ENCODE data around the gene OXER1.

OXER1 gene, protein sequence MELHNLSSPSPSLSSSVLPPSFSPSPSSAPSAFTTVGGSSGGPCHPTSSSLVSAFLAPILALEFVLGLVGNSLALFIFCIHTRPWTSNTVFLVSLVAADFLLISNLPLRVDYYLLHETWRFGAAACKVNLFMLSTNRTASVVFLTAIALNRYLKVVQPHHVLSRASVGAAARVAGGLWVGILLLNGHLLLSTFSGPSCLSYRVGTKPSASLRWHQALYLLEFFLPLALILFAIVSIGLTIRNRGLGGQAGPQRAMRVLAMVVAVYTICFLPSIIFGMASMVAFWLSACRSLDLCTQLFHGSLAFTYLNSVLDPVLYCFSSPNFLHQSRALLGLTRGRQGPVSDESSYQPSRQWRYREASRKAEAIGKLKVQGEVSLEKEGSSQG

GRCh38 chr2:42764096-42764495 lies at the start of gene OXER1:
Gene OXER1, minus strand, starts transcription at chr2:42764135. Its CDS starts 73 bp downstream, at chr2:42764062.
- DNase-seq = no peak

- no peak for DNase-seq
Measured at GRCh38 chr2:42812899-42813479, 49.1 kb upstream of the OXER1 start.

- DNase-seq = peak; percentile 58
Measured at GRCh38 chr2:42810971-42811811, 47.3 kb upstream of the OXER1 start.

DNA sequence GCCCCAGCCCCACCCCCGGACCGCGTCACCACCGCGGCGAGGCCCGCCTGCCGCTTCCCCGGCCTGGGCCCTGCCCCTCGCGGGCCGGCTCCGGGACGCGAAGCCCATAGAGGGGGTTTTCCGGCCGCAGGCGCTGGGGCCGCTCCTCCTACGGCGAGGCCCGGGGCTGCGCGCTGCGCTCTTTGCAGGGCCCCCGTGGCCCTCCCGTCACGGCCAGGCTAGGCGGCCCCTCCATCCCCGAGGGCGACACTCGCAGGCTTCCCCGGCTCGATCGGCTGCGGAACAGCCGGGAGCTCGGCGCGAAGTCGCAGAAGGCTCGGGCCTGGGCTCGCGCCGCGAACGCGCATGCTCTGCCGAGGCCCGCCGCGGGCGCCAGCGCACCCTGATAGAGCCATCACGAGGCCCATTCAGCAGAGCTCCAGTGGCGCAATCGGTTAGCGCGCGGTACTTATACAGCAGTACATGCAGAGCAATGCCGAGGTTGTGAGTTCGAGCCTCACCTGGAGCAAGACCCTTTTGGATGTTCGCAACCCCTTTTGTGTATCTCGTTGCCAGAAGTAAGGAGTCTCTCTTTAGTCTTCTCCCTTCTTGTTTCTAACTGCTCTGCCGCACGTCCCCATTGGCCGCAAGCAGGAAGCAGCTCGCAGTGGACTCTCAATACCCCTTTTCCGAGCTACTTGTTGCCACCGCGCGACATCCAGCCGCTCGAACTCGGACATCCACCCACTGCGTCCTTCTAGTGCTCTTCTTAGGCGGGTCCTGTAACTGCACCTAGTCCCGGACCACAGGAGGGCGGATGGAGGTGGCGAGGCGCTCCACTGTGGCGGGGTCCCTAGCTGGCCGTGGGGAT lies 46.4 kb upstream of the OXER1 start:
- DNase-seq = peak; percentile 92

DNA sequence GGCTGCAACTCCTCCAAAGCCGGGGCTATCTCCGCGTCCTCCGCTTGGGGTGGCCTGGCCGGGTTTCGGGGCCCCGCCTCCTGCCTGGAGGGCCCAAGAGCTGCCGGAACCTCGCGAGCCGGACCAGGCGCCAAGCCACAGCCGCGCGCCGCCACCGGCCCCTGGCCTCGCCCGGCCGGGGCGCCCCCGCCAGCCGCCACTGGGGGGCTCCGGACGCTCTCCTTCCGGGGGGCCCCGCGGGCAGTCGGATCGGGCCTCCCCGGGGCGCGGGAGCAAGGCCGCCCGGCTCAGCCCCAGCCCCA lies 45.8 kb upstream of the OXER1 start:
- peak; percentile 70 for DNase-seq

DNA sequence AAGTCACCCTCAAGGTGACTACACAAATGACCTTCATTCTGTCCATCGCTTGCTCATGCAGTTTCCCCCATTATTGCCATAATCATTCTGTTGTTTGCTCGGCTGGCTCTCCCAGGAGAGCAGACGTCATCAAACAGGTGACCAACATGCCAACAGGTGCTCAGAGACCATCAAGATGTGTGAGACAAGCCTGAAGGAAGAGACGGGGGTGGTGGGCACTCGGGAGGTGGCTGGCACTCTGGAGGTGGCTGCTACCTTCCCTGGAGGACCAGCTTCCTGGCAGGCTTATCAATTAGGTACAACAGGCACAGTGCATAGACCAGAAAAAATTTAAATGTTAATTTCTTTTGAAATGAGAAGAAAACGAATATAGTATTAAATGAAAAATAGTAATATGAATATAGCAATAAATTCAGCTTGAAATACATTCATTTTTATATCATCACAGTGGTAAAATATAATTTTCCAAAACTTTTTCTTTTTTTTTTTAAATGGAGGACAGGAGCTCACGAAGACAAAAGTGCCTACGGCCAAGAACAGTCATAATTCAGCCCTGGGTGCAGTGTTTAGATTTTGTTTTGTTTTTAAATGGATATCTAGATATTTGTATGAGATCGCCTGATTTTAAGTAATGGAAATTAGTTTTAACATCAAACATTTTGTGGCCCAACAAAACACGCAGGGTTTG lies 45.3 kb upstream of the OXER1 start:
- no peak for DNase-seq

GRCh38 chr2:42808301-42808700 lies 44.4 kb upstream of the OXER1 start:
- no peak for DNase-seq

- DNase-seq = no peak
Measured at GRCh38 chr2:42806786-42807185, 42.9 kb upstream of the OXER1 start.

GRCh38 chr2:42804891-42805290 lies 41.0 kb upstream of the OXER1 start:
- no peak for DNase-seq

- DNase-seq = no peak
Measured at GRCh38 chr2:42804338-42804737, 40.4 kb upstream of the OXER1 start.

- no peak for DNase-seq
Measured at GRCh38 chr2:42802150-42802549, 38.2 kb upstream of the OXER1 start.

DNA sequence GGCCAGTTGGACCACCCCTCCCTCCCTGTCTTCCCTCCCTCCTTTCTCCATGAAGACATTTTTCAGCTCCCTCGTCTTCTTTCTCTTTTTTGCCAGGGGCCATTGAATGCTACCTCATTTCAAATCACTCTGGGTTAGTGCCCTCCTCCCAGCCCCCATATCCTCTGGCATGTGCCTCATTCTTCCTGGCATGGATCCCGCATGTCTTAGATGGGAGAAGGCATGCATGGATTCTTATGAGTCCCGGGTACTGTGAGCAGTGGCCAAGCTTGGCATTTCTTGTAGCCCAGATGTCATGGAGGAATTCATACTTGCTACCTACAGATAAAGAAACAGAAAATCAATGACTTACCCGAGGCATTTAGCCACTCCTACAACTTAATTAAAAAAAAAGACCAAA lies 37.4 kb upstream of the OXER1 start:
- DNase-seq = no peak

DNA sequence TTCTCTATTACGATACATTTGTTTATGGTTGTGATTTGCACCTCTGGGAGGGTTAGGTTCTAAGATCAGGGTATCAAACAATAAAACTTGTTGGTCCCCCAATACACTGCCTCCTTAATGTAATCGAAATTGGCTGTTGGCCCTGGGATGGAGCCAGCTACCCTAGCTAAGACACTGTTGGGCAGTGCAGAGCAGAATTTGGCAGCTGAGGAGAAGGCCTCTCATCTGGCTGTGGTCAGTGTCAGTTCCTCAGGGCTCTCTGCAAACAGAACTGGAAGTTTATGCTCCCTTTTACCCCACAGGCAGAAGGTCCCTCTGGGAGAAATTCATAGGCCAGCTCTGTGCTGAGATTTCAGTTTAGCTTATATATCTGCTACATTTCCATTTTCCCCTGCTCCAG lies 37.0 kb upstream of the OXER1 start:
- no peak for DNase-seq

DNA sequence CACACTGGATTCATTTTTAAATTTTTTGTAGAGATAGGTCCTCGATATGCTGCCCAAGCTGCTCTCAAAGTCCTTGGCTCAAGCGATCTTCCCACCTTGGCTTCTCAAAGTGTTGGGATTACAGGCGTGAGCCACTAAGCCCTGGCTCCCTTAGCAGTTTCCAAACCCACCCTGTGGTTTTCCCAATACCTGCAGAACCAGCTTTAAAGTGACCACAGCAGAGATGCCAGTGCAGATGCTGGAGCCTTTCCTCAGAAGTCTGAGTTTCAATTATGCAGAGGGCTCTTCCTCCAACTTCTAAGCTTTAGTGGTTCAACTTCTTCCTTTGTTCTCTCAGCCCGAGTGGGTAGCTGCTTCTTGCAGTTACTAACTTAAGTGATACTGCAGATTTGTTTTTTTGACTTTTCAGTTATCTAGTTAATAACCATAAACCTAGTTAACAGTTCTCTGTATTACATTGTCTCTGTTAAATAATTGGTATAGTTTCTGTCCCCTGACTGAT lies 36.6 kb upstream of the OXER1 start:
- no peak for DNase-seq

GRCh38 chr2:42799881-42800280 lies 35.9 kb upstream of the OXER1 start:
- DNase-seq = no peak

DNA sequence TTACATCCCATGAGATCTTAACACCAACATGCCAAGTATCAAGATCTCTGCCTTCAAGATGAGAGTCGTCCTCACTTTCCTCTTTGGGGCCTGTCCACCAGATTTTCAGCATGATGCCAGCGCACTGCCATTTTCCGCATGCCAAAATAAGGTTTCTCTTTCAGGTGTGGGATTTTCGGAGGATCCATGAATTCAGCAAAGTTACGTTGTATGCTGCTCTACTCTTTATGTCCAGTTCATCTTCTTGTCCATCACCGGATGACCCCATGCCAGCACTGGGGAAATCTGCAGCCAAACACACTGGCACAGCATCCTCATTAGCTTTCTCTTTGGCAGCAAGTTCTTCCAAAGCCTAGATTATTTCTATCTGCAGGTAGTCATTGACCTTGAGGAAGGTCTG lies 33.3 kb upstream of the OXER1 start:
- DNase-seq = no peak

- DNase-seq = no peak
Measured at GRCh38 chr2:42796427-42797248, 32.7 kb upstream of the OXER1 start.

DNA sequence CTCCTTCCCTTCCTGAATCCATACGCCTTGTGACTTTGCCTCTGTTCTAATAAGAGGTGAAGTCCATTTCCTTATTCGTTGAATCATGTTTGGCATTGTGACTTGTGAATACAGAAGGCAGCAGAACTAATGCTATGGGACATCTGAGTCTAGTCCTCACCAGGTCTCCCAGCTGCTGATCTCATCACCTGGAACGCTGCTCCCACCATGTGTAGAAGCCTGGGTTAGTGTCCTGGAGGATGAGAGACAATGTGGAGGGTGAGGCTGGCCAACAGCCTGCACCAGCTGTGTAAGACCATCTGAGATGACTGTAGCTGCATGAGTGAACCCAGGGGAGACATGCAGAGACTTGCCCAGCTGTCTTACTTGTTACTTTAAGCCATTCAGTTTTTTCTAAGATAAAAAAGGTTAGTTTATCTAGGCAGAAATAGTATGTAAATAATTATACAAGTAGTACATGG lies 31.9 kb upstream of the OXER1 start:
- DNase-seq = no peak

DNA sequence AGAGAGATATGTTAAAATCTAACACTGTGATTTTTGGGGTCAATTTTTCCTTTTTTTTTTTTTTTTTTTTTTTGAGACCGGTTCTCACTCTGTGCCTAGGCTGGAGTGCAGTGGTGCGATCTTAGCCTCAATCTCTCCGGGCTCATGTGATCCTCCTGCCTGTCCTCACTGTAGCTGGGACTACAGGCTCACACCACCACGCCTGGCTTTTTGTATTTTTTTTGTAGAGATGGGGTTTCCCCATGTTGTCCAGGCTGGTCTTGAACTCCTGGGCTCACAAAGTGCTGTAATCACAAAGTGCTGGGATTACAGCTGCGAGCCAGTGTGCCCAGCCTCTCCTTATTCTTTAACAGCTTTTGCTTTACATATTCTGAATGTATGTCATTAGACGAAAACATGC lies 31.3 kb upstream of the OXER1 start:
- DNase-seq = no peak

DNA sequence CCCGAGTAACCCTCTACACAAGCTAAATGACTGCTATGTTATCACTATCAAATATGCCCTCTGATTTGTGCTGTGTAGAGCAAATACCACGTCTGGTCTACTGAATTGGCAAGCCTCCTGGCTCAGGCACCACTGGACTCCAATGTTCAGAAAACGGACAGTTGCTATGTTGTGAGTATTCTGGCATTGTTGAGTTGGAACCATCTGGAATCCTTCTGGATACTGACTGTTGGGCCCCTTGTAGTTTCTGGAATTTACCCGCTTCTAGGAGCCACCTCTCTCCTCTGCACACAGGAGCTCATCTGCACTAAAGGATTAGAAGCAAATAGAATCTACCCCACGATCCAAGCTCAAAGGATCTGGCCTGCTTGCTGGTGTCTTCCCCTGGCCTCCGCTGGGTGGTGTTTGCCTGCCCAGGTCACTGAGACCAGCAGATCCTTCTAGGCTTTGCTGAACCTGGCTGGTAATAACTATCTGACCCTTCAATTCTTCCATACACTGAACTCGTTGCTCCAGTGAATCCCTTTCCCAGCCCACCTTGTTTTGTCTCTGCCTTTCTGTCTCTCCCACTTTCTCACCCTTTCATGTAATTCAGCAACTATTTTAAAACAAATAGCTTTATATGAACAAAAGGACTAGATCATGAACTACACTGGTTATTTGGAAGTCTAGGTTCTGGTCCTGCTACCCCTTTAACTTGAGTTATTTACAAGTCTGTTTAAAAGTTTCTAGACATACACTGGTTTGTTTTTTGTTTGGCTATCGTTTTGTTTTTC lies 30.5 kb upstream of the OXER1 start:
- DNase-seq = no peak
